ENCODE data around the gene ZBTB2.

DNA sequence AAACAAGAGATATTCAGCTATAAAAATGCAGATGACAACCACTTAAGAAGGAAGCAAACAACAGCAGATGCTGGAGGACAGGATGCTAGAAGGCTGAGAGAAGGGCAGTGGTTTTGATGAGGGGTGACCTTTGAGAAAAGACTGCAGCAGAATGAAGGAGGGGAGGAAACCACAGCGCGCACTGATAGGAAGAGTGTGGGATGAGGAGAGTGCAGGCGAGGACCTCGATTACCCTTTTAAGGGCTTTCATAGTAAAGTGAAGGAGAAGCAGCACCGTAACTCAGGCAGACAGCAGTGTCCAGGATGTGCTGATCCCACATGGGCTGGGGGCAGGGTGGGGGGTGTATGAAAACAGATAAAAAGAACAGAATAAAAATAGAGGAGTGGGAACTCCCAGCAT lies 19.2 kb downstream of the ZBTB2 start:
- TF ChIP-seq, protein P1, sequence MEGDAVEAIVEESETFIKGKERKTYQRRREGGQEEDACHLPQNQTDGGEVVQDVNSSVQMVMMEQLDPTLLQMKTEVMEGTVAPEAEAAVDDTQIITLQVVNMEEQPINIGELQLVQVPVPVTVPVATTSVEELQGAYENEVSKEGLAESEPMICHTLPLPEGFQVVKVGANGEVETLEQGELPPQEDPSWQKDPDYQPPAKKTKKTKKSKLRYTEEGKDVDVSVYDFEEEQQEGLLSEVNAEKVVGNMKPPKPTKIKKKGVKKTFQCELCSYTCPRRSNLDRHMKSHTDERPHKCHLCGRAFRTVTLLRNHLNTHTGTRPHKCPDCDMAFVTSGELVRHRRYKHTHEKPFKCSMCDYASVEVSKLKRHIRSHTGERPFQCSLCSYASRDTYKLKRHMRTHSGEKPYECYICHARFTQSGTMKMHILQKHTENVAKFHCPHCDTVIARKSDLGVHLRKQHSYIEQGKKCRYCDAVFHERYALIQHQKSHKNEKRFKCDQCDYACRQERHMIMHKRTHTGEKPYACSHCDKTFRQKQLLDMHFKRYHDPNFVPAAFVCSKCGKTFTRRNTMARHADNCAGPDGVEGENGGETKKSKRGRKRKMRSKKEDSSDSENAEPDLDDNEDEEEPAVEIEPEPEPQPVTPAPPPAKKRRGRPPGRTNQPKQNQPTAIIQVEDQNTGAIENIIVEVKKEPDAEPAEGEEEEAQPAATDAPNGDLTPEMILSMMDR (IDR thresholded peaks at IDR 0.05) = no peak
- no peak for TF ChIP-seq ZFX (IDR thresholded peaks at IDR 0.05; ENCODE audit: borderline replicate concordance)
